Endodermal cell (in vitro differentiated cells): ENCODE measurements around the gene COX10. TPM values are rescaled to one million over a fixed set of nuclear protein-coding genes. Genes with fewer than 3 reads are reported as not detected.

Source experiments
- DNase-seq: peaks from one replicate; pipeline ENCODE4 v3.0.0-alpha.2; 2017
- H3K27ac ChIP-seq: 2 replicates; pipeline ENCODE4 v1.5.1; 2013; ENCODE audit warnings: mild to moderate bottlenecking, low read depth, low read length, moderate library complexity
- H3K27me3 ChIP-seq: 2 replicates; pipeline ENCODE4 v1.6.1; 2013; ENCODE audit warnings: mild to moderate bottlenecking, low read length, moderate library complexity; ENCODE audit not compliant: insufficient read depth, control insufficient read depth, poor library complexity, severe bottlenecking
- H3K36me3 ChIP-seq: 2 replicates; pipeline ENCODE4 v1.7.0; 2013; ENCODE audit warnings: mild to moderate bottlenecking, low read length, moderate library complexity; ENCODE audit not compliant: control insufficient read depth, insufficient read depth
- H3K4me1 ChIP-seq: one replicate; pipeline ENCODE4 v1.7.0; 2013; ENCODE audit warnings: low read length; ENCODE audit not compliant: control insufficient read depth, insufficient read depth
- H3K4me3 ChIP-seq: 2 replicates; pipeline ENCODE4 v1.5.1; 2013; ENCODE audit warnings: mild to moderate bottlenecking, low read length, moderate library complexity
- H3K9ac ChIP-seq: 2 replicates; pipeline ENCODE4 v1.6.1; 2013; ENCODE audit warnings: mild to moderate bottlenecking, low read length, moderate library complexity; ENCODE audit not compliant: poor library complexity, severe bottlenecking; ENCODE audit errors: extremely low read depth
- H3K9me3 ChIP-seq: 2 replicates; pipeline ENCODE4 v1.6.1; 2013; ENCODE audit warnings: mild to moderate bottlenecking, low read length, moderate library complexity; ENCODE audit not compliant: control insufficient read depth
- H3K27ac Mint-ChIP-seq: 2 replicates; pipeline ENCODE4 v1.8.0; 2020; ENCODE audit warnings: mixed read lengths
- H3K27me3 Mint-ChIP-seq: 2 replicates; pipeline ENCODE4 v1.8.0; 2021; ENCODE audit warnings: mild to moderate bottlenecking, mixed read lengths; ENCODE audit not compliant: insufficient read depth
- H3K36me3 Mint-ChIP-seq: 2 replicates; pipeline ENCODE4 v1.8.0; 2020; ENCODE audit warnings: low read depth, mixed read lengths
- H3K4me1 Mint-ChIP-seq: 2 replicates; pipeline ENCODE4 v1.8.0; 2020; ENCODE audit warnings: mixed read lengths
- H3K4me3 Mint-ChIP-seq: 2 replicates; pipeline ENCODE4 v1.8.0; 2020; ENCODE audit warnings: mild to moderate bottlenecking, moderate library complexity, mixed read lengths
- H3K9me3 Mint-ChIP-seq: 2 replicates; pipeline ENCODE4 v1.8.0; 2020; ENCODE audit warnings: mild to moderate bottlenecking, mixed read lengths
- CTCF ChIP-seq: fragments of 200-600 bp; sonication (generic); conservative IDR thresholded peaks from 2 replicates; pipeline ENCODE4 v1.5.0; 2021; ENCODE audit warnings: antibody characterized with exemption, mild to moderate bottlenecking
- WGBS, 2 experiments: methylation state at CpG; one replicate each; pipeline versions ENCODE4 v1.1.5 to v1.1.7; 2013; ENCODE audit warnings: missing lambda C conversion rate in 2 of 2, mixed read lengths in 1 of 2; ENCODE audit not compliant: insufficient coverage in 1 of 2, insufficient read length in 1 of 2; 5-methylcytosine and 5-hydroxymethylcytosine counted together
- total RNA-seq, 2 donors: library from RNA; stranded (reverse); fragmentation: NEBNext Ultra II Directional in 1 of 2; extraction: Animal tissue kit (Norgen Biotek cat#: 25700) in 1 of 2; gene quantifications; 2 replicates in 1 of 2; 3 replicates in 1 of 2; pipeline ENCODE4 v1.2.1, GENCODE V29; 2021

Gene COX10
- total RNA-seq, 2 donors from 2014 or later: 15.0 to 15.4 TPM

GRCh38 chr17:14156689-14157088, 87.4 kb downstream of the COX10 start:
- Mint-ChIP-seq H3K27me3 (no peaks in the 10 kb centered on the region), H3K27ac (no peak overlapping the region), H3K36me3 (peaks cover 2% of the 10 kb centered on the region), H3K4me3 (no peak overlapping the region), H3K9me3 (no peaks in the 10 kb centered on the region), H3K4me1 (peaks cover 2% of the 10 kb centered on the region)
- no peak overlapping the region for H3K4me3 ChIP-seq
- 44 to 45% methylated on average over 4 of the region's 4 CpGs for WGBS, 2 experiments
- TF ChIP-seq CTCF: no peak
- no peak for DNase-seq
- H3K9ac ChIP-seq: no peak overlapping the region
- no peaks in the 10 kb centered on the region for H3K36me3 ChIP-seq
- H3K9me3 ChIP-seq: no peaks in the 10 kb centered on the region
- no peaks in the 10 kb centered on the region for H3K27me3 ChIP-seq
- no peak overlapping the region for H3K27ac ChIP-seq
- no peaks in the 10 kb centered on the region for H3K4me1 ChIP-seq

GRCh38 chr17:14157822-14158221, 88.5 kb downstream of the COX10 start:
- Mint-ChIP-seq H3K4me1 (peaks cover 2% of the 10 kb centered on the region), H3K27ac (no peak overlapping the region), H3K36me3 (peaks cover 2% of the 10 kb centered on the region), H3K4me3 (no peak overlapping the region), H3K27me3 (no peaks in the 10 kb centered on the region), H3K9me3 (no peaks in the 10 kb centered on the region)
- no peak for TF ChIP-seq CTCF
- Histone ChIP-seq H3K27ac (no peak overlapping the region), H3K9me3 (no peaks in the 10 kb centered on the region), H3K4me3 (no peak overlapping the region), H3K4me1 (no peaks in the 10 kb centered on the region), H3K9ac (no peak overlapping the region), H3K27me3 (no peaks in the 10 kb centered on the region), H3K36me3 (no peaks in the 10 kb centered on the region)
- WGBS, 2 experiments: 95% methylated on average over 1 of the region's 1 CpG; no CpG with 5 or more reads in 1 of the 2 experiments
- DNase-seq: no peak

- Mint-ChIP-seq H3K9me3 (no peaks in the 10 kb centered on the region), H3K4me3 (no peak overlapping the region), H3K36me3 (peaks cover 6% of the 10 kb centered on the region), H3K27ac (no peak overlapping the region), H3K4me1 (peaks cover 2% of the 10 kb centered on the region), H3K27me3 (no peaks in the 10 kb centered on the region)
- Histone ChIP-seq H3K9ac (no peak overlapping the region), H3K9me3 (no peaks in the 10 kb centered on the region), H3K4me3 (no peak overlapping the region), H3K27me3 (no peaks in the 10 kb centered on the region), H3K27ac (no peak overlapping the region), H3K4me1 (no peaks in the 10 kb centered on the region), H3K36me3 (no peaks in the 10 kb centered on the region)
- 96% methylated on average over 3 of the region's 3 CpGs; no CpG with 5 or more reads in 1 of the 2 experiments for WGBS, 2 experiments
- no peak for TF ChIP-seq CTCF
- no peak for DNase-seq
Observed at GRCh38 chr17:14158707-14159106, 89.4 kb downstream of the COX10 start.
